ENCODE data around the gene POLR2F.

GRCh38 chr22:38017272-38017920 lies 63.9 kb downstream of the POLR2F start:
- TF ChIP-seq ZNF292 (tag by site-specific recombination; IDR thresholded peaks at IDR 0.05; ENCODE audit: borderline replicate concordance, low read depth) (no peak), REST (tag by site-specific recombination; IDR thresholded peaks at IDR 0.05) (no peak), ZNF18 (tag by site-specific recombination; IDR thresholded peaks at IDR 0.05) (no peak), ELK4 (IDR thresholded peaks at IDR 0.05; ENCODE audit: borderline replicate concordance, low read depth, low read length) (no peak), GLI2 (tag by site-specific recombination; IDR thresholded peaks at IDR 0.05; ENCODE audit: borderline replicate concordance, low read depth) (no peak), CTCF (tag by site-specific recombination; IDR thresholded peaks at IDR 0.05) (no peak), ZNF645 (tag by site-specific recombination; IDR thresholded peaks at IDR 0.05) (no peak), ZBTB11 (tag by site-specific recombination; conservative IDR thresholded peaks at IDR 0.05; ENCODE audit: low read depth) (no peak), ZNF677 (tag by site-specific recombination; IDR thresholded peaks at IDR 0.05) (no peak)
